ENCODE measurements around the gene FIBCD1.

- TF ChIP-seq CTCF (IDR thresholded peaks at IDR 0.05), result no peak
- TF ChIP-seq POLR2A (IDR thresholded peaks at IDR 0.05; ENCODE audit: low read depth), result no peak
- no peak for TF ChIP-seq POLR2AphosphoS5 (IDR thresholded peaks at IDR 0.05)
- TF ChIP-seq EP300 (IDR thresholded peaks at IDR 0.05), result no peak
Measured at GRCh38 chr9:130985029-130985428, 46.0 kb upstream of the FIBCD1 start.
